IPS DF 4.7 (cell line): ENCODE measurements around the gene RPL10.

Experiments
- DNase-seq: peaks from one replicate; pipeline ENCODE4 v3.0.0-alpha.2; 2013; ENCODE audit warnings: low spot score; ENCODE audit errors: extremely low read depth

The RPL10 gene

DNA sequence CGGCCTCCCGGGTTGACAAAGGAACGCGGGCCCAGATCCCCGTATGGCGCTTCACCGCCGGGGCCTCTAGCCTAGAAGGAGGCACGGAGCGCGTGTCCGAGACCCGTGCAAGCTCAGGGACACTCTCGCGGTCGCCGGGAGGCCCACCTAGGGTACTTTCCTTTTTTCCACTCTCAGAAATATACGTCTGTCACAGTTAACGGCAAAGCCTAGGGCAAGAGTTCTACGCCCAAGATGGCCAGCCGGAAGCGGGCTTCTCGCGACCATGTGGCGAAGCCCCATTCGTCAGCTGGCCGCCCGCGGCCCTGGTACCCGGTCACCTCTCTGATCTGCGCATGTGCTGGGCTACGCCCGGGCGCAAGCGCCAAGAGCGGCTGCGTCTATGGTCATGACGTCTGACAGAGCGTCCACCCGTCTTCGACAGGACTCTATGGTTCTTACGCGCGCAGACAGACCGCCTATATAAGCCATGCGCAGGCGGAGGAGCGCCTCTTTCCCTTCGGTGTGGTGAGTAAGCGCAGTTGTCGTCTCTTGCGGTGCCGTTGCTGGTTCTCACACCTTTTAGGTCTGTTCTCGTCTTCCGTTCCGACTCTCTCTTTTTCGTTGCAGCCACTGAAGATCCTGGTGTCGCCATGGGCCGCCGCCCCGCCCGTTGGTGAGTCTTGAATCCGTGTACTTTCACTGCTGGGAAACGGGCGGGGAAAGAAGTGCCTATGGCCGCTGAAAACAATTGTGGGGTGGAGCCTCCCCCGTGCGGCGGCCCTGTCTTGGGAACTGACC, at the start of gene RPL10:
Gene RPL10 (plus strand): TSS at position 490 of the 780 bp plus-strand sequence. CDS start 143 bp downstream, at position 633.
- DNase-seq, result no peak

DNA sequence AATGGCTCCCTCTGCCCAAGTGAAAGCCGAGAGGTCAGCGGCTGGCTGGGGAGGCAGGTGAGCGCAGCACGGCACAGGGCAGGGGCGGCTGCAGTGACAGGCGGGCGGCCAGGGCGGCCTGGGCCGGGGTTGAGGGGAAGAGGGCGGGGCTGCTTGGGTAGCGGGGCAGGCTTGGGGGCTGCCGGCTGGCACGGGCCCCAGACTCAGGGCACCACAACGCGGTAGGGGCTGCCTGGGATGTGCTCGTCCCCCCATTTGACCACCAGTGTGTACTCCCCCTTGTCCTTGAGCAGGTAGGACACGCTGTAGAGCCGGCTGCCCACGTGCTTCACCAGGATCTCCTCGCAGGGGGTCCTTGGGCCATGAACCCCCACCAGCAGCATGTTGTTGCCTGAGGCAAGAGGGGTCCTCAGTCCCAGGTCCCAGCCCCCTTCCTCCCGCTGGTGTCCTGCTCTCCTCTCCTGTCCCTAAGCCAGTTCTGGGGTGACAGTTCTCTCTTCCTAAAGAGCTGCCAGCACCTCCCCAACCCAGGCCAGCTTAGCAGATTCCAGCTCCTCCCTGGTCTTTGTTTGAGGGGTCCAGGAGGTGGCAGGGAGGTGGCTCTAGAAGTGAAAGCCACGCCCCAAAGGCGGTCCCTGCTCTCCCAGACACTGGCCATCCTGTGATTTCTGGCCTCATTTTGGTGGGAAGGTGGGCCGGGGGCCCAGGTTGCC, 49.4 kb upstream of the RPL10 start:
- DNase-seq, result no peak

DNA sequence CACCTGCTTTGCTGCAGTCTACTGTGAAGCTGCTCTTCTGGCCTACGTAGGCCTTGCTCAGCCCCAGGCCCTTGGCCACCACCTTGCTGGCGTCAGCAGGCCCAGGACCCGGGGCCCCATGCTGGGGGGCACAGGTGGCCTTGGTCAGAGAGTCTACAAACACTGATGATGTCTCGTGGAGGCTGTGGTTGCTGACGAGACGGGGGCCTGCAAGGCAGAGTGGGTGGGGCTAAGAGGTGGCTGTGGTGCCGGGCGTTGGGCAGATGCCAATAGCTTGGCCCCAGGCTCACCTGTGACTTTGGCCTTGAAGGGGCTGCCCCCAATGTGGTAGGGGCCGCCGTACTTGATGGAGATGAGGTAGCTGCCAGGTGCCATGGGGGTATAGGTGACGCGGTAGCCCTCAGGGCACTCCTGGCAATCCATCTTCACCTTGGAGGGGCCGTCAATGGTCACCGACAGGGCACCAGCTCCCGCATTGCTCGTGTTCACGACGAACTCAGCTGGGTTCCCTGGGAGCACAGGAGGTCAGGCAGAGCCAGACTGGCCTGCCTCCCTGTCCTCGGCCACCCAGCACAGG, 48.7 kb upstream of the RPL10 start:
- no peak for DNase-seq

DNA sequence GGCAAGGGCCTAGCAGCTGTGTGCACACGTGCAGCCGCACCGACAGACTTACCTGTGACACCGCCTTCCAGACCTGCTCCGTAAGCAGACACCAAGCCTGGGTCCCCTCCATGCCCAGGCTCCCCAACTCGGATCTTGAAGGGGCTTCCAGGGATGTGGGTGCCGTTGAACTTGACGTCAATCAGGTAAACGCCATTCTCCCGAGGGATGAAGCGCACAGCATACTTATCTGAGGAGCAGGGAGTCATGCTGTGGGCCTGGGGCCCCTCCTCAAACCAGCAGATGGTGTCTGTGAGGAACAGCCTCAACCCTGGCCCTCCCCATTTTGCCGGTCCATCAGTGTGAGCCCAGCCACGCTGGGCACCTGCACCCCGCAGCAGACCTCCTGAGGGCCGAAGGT, 48.2 kb upstream of the RPL10 start:
- DNase-seq, result no peak

DNA sequence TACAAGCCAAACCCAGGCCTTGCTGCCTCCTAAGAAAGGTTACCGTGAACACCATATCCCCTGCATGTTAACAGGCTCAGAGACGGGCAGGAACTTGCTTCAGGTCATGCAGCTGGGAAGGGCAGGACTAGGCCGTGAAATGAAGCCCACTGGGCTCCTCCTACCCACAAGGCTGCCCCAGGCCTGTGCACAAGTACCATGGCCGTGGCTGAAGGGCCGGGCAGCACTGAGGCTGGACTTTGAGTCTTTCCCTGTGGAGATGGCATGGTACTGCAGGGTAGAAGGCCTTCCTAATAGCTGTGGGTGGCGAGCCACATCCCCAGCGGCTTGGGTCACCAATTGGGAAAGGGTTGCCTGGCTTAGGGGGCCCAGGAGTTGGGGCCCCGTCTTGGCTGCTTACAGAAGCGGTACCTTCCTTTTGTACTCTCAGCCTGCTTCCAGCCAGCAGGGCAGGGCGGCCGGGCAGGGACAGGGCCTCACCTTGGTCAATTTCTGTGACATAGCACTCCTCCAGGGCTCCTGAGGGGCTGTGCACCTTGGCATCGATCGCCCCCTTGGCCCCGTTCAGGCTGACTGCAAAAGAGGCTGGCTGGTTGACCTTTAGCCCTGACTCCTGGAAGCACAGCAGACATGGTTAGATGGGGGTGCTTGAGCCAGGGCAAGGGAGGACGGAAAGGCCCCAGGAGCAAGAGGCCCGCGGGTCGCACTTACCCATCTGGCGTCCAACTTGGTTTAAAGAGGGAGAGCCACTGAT, 47.6 kb upstream of the RPL10 start:
- no peak for DNase-seq

DNA sequence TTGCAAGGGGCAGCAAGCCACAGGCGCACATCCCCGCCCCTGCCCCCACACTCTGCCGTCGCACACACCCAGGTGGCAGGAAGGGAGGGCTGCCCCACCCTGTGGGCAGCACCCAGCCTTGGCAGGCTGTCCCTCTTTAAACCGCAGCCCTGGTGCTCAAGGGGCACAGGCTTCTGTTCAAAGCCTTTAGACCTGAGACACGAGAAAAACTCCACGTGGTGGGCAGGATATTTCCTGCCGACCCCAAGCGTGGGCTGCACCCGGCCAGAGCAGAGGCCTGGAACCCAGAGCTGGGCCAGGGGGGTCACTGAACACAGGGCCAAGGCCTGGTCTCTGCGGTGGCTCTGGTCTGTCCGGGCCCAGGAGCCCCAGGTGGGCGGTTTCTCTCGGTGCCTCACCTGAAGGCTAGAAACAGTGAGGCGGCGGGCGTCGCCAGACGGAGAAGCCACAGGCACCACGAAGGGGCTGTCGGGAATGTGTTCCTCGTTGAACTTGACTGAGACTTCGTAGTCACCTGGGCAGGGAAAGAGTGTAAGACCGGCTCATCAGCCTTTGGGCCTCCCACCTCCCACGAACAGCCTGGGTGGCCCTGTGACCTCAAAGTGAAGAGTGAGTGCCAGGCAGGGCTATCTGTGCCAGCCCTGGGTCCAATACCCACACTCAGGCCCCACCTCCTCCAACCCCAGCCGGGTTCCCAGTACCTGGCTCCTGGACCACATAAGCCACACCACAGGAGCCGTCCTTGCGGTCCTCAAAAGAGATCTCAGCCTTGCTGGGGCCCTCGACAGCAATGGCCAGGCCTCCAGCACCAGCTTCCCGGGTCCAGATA, 46.8 kb upstream of the RPL10 start:
- DNase-seq, result no peak

DNA sequence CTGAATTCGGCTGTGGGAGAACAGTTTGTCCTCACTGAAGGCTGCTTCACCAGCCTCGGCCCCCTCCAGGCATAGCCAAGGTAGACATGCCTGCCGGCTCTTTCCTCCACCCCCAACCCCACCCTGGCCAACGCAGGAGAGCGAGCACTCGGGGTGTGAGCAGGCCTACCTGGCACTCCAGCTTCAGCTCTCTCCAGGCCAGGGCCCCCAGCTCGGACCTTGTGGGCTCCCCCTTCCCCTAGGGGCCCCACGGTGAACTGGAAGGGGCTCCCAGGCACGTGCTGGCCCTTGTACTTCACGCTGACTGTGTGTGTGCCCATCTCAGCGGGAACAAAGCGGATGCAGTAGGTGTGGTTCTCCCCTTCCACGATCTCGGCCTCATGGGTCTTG, 46.2 kb upstream of the RPL10 start:
- no peak for DNase-seq

DNA sequence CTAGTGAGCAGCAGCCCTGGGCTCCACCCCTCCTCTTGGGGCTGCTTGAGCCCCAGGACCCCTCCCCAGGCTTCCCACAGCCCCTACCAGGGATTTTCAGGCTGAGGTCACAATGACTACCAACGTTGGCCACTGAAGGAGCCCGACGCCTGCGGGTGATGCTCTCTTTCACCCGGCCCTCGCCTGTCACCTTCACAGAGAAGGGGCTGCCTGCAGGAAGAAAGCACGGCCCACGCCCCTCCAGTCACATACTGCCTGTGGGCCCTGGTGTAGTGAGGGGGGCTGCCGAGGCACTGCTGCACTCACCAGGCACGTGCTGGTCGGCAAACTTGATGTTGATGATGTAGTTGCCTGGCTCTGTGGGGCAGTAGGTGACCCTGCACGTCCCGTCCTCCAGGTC, 45.7 kb upstream of the RPL10 start:
- no peak for DNase-seq

DNA sequence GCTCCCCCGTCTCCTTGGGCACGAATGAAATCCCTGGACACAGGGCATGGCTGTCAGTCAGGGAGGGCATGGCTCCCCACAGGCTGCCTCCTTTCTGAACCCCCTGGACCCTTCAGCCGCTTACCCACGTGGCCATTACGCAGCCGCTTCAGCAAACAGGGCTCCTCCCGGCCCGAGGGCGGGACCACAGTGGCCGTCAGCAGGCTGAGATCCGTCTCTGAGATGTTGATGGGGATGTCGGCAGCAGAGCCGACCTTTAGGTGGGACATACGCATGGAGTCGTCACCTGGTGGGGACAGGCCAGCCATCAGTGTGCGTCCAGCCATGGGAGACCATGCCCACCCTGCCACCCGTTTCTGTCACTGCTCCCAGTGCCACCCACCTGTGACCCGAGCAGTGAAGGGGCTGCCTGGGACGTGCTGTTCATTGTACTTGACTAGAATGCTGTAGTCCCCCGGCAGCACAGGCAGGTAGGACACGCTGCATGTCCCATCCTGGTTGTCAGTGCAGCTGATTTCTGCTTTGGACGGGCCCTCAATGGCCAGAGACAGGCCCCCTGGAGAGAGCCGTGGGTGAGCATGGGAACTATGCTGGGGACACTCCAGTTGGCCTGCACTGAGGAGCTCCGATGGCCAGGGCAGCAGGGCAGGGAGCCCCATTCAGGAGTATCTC, 44.9 kb upstream of the RPL10 start:
- DNase-seq, result no peak

DNA sequence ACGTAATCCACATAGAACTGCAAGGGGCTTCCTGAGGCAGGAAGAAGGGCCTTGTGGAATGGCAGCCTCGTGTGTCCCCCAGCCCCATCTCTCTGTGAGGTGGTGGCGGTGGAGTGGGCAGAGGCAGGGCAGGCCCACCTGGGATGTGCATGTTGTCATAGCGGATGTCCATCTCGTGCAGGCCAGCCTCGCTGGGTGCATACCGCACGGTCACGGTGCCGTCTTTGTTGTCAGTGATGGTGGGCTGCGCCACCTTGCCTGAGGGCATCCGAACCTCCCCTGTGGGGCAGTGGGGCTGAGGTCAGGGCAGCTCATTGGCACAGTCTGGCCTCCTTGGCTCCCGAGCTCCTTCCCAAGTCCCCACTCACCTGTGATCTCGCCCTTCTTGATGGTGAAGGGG, 44.2 kb upstream of the RPL10 start:
- no peak for DNase-seq

DNA sequence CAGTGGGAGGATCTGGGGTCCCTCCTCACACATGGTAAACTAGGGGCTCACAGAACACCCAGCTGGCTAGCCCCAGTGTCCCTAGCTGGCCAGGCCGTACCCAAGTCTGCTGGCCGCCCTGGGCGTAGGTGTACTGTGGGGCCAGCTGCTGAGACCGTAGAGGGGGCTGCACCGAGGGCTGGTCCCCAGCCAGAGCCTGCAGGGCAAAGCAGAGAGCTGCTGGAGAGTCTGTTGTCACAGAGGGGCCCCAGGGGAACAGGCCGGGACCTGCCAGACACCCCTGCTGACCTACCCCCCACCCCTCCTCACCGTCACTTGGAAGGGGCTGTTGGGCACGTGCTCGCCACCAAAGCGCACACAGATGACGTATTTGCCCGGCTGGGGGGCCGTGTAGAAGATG, 43.7 kb upstream of the RPL10 start:
- no peak for DNase-seq

DNA sequence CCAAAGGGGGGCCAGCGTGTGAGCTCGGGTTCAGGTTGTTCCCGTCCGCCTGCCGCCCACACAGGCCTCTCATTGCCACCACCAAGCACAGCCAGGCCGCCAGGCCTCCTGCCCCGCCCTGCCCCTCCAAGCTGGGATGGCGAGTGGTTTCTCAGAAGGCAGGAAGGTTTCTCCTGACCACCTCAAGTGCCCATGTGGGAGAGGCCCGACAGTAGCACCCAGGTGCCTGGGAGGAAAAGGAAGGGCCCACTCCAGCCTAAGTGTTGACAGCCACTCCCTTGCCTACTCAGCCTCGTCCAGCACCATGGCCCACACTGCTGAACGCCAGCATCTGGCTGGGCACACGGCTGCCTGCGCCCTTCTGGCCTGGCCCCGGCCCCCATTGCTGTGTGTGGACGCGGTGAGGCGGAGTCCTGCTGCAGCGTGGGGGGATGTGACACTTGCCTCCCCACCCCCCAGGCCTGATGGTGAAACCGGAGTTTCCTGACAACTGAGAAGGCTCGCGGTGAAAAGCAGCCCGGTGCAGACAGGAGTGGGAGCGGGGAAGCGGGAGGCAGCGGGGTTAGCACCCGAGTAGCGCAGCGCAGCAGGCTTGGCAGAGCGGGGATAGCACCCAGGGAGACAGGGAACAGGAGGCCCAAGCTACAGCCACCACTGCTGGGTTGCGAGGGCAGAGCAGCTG, 42.9 kb upstream of the RPL10 start:
- DNase-seq, result no peak

DNA sequence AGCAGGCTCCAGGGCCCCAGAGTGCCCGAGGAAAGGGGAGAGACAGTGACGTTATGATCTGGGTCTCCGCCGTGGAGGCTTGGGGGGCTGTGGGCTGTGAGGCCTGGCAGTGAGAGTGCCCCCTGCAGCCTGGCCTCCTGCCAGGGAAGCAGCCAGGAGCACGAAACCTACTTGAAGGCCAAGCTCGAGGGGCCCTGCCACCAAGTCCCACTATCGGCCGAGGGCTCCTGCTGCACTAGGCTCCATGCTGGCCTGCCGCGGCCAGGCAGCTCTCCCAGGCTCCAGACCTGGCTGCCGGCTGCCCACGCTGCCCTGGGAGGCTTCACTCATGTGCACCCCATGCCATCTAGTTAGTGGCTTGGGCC, 42.4 kb upstream of the RPL10 start:
- DNase-seq, result no peak

DNA sequence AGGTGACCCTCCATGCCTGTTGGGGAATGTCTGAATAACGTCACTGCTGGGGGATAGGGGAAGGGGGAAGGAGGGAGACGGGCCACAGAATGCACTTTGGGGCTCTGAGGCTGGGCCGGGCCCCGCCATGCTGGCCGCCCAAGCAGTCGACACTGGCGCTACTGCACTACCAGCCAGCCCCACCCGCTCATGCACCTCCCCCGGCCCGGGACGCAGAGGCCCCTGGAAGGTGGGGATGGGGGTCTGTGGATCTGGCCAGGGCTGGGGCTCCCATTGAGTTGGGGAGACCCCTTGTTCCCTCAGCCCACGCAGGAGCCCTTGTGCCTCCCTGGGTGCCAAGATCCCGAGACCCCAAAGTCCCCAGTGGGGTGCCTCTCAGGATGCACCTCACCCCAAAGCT, 41.6 kb upstream of the RPL10 start:
- DNase-seq, result no peak

DNA sequence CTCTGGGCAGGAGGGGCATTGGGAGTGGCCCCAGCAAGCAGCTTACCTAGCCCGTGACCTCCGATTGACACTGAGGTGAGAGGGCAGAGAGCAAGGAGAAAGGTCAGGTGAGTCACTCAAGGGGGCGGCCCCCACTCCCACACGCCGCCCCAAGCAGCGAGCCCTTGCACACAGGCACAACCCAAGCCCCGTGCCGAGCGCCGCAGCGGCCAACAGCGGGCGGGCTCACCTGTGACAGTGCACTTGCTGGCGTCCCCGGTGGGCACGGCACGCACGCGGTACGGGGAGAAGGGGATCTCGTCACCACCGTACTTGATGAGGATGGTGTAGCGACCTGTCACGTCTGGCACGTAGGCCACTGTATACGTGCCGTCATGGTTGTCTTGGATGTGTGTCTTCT, 41.0 kb upstream of the RPL10 start:
- DNase-seq, result no peak

DNA sequence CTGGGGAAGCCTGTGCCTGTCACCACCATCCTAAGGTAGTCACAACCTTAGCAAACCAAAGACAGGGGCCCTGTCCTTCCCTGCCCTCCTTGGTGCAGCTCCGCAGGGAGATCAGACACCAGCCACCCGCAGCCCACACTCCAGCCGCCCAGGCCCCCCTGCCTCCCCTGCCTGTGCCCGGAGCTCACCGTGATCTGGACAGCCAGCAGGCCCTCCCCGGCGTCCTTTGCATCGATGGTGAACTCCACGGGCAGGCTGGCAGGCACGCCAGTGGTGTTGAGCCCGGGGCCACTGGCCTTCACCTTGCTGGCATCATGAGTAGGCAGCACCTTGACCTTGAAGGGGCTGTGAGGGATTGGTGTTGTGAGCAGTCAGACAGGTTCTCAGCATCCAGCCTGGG, 40.2 kb upstream of the RPL10 start:
- DNase-seq, result no peak

DNA sequence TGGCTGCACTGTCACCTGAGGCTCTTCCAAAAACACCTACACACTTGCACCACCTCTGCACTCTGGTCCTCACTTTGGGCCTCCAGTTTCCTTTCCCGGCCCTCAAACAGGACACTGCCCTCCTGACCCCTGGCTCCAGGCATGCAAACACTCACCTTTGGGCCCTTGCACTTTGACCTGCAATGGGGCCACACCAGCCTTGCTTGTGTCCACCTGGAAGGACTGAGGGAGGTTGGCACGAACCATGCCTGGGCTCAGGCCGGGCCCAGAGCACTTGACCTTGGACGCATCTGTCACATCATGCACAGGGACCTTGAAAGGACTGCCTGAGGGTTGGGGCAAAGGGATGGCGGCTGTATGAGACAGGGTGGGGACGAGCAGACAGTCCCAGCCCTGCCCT, 39.3 kb upstream of the RPL10 start:
- no peak for DNase-seq

DNA sequence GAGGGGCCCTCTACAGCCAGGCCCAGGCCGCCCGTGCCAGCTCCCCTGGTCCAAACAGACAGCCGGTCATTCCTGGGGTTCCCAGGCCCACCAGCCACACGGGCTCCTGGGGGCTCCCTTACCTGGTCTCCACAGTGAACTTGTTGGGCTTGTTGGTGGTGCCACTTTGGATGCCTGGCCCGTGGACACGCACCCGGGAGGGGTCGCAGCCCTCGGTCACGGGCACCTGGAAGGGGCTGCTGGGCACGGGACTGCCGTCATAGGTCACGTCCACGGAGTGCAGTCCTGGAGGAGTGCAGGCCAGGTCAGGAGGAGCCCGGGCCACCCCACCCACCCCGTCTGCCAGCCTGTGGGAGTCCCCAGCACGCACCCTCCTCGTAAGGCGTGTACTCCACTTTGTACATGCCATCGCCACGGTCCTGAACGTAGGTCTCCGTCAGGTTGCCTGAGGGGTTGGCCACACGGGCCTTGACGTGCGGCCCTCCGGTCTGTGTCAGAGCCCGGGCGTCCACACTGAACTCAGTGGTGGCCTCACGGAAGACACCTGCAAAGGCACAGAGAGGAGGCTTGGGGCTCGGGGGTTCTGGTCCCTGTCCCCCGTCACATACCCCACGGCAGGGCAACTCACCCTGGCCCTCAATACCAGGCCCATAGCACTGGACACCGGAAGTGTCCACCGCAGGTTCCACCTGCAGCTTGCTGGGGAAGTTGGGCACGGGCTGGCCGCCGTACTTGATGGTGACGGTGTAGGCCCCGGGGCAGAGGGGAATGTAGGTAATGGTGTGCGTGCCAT, 38.6 kb upstream of the RPL10 start:
- no peak for DNase-seq

DNA sequence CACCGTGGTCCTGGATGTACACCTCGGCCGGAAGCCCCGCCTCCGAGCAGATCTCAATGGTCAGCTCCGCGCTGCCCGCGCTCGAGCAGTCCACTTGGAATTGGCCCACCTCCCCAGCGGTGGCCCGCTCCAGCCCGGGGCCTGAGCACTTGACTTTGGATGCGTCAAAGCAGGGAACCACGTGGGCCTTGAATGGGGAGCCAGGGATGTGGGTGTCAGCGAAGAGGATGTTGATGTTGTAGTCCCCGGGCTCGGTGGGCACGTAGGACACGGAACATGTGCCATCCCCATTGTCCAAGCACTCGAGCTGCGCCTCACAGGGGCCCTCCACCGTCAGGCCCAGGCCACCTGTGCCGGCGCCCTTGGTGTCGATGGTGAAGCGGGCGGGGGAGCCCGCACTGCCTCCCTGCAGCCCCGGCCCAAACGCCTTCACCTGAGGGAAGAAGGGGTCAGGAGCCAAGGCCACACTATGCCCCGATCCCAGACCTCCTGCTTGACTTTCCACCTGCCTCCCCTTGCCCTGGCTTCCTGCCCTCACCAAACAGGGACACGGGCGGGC, 37.9 kb upstream of the RPL10 start:
- DNase-seq, result no peak
